Upper lobe of left lung (tissue), 4 donors: Measurements from ENCODE around the gene PPEF2.

ENCODE experiments used
- CTCF ChIP-seq, 6 experiments: fragments of 450-650 bp in 4 of 6; fragments of 200-600 bp in 2 of 6; sonication (generic) in 2 of 6; IDR thresholded peaks; one replicate each; pipeline ENCODE4 v1.5.1; 2016 to 2019; ENCODE audit warnings: antibody characterized with exemption in 6 of 6
- EP300 ChIP-seq, 4 donors: sonication (generic); formaldehyde crosslinking; IDR thresholded peaks; one replicate each; pipeline ENCODE4 v1.5.1; 2017; ENCODE audit warnings: antibody characterized with exemption in 4 of 4, control low read depth in 2 of 4
- POLR2A ChIP-seq, 4 donors: fragments of 450-650 bp; IDR thresholded peaks; one replicate each; pipeline ENCODE4 v1.5.1; 2016 to 2017; ENCODE audit warnings: antibody characterized with exemption in 4 of 4, mild to moderate bottlenecking in 2 of 4
- POLR2AphosphoS5 ChIP-seq, 2 donors: sonication (generic); formaldehyde crosslinking; IDR thresholded peaks; one replicate each; pipeline ENCODE4 v1.5.1; 2017; ENCODE audit warnings: antibody characterized with exemption in 2 of 2

- no peak for TF ChIP-seq CTCF (IDR thresholded peaks at IDR 0.05)
- TF ChIP-seq EP300 (IDR thresholded peaks at IDR 0.05), result no peak
- TF ChIP-seq POLR2AphosphoS5 (IDR thresholded peaks at IDR 0.05), result no peak
- no peak for TF ChIP-seq POLR2A (IDR thresholded peaks at IDR 0.05)
These were observed 78.4 kb downstream of the PPEF2 start for GRCh38 chr4:75823812-75824211.
